ENCODE measurements around the gene PCDHGA3. TPM values are rescaled to one million over a fixed set of nuclear protein-coding genes. Genes with fewer than 3 reads are reported as not detected.
A peak's percentile ranks its signal among the peaks of the same experiment; 100 is the strongest.
"Not testable (repeated sequence)": the region's sequence is repeated elsewhere in the genome, so short reads cannot be mapped to it uniquely, and the experiment has no call there.

PCDHGA3 gene
- total and polyA plus RNA-seq, 9 donors = 1.9 to 8.6 (median 5.4) TPM

DNA sequence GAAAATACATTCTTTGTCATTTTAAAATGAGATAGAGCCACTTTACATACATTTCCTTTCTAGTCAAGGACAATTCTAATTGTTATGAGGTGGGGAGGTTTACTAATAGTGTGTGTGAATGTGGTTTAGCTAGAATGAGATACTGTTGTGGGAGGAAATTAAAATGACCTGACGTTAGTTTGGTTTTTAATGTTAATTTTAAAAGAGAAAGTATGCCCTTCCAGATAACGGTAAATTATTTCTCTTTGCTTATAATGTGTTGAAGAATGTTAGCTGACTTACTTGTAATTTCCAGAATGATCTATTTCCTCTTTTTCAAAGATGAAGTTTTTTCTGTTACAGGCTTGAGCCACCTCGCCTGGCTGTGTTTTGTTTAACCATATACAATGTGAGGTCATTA lies 21.4 kb upstream of the PCDHGA3 start:
- intact Hi-C loops (cut with DNase I) = loop anchor here in 2 of 4 donors (5.0 to 10.0 kb wide), 2 partner anchors 233 to 240 kb away; no protein-coding TSS in a partner anchor
- no peaks in the 10 kb centered on the region for H3K36me3 ChIP-seq
- H3K27ac ChIP-seq = no peak overlapping the region
- no peak for DNase-seq
- no peak for TF ChIP-seq POLR2A (IDR thresholded peaks at IDR 0.05)
- TF ChIP-seq EP300 (IDR thresholded peaks at IDR 0.05) = no peak
- TF ChIP-seq, protein P1, sequence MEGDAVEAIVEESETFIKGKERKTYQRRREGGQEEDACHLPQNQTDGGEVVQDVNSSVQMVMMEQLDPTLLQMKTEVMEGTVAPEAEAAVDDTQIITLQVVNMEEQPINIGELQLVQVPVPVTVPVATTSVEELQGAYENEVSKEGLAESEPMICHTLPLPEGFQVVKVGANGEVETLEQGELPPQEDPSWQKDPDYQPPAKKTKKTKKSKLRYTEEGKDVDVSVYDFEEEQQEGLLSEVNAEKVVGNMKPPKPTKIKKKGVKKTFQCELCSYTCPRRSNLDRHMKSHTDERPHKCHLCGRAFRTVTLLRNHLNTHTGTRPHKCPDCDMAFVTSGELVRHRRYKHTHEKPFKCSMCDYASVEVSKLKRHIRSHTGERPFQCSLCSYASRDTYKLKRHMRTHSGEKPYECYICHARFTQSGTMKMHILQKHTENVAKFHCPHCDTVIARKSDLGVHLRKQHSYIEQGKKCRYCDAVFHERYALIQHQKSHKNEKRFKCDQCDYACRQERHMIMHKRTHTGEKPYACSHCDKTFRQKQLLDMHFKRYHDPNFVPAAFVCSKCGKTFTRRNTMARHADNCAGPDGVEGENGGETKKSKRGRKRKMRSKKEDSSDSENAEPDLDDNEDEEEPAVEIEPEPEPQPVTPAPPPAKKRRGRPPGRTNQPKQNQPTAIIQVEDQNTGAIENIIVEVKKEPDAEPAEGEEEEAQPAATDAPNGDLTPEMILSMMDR (IDR thresholded peaks at IDR 0.05) = no peak
- H3K9me3 ChIP-seq = peaks cover 15 to 27% of the 10 kb centered on the region in 2 donors
- no peak overlapping the region for H3K4me3 ChIP-seq
- 87 to 92% (median 91%) methylated on average over 3 of the region's 3 CpGs for WGBS, 3 donors
- peaks cover 3% of the 10 kb centered on the region for H3K4me1 ChIP-seq (ENCODE audit: insufficient read depth)
- H3K27me3 ChIP-seq = no peaks in the 10 kb centered on the region

DNA sequence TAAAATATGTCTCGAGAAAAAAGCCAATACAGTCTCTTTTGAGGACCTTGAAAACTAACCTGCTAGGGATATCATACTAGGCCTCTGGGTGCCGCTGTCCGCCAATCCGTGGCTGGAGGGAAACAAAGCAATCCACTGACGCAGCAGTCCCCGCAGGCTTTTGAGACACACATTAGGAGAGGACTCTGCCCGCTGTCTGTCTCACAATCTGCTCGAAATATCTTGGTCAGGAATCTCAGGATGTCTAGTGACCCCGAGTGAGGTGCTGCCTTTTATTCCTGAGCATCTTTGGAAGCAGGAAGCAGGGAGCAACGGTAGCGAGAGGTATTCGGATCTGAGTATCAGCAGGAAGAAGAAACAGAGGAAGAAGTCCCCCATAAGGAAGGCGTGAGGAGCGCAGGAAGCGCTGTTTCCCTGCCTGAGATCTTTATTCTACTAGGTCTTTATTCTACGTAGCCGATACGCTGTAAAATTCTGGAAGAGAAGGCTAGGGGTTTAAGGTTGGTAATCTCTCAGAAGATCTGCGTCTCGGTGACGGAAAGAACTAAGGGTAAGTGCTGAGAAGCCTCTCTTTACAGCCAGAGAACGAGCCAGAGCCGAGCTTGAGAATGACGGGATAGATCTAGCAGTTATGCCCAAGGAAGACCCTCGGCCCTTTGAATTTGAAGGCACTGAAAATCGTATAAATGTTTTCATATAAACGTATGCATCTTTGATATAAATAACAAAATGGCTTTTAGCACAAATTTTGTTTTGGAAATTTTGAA lies 17.4 kb upstream of the PCDHGA3 start:
- no peaks in the 10 kb centered on the region for H3K27me3 ChIP-seq
- H3K36me3 ChIP-seq = no peaks in the 10 kb centered on the region
- no peak overlapping the region for H3K27ac ChIP-seq
- H3K9me3 ChIP-seq = peaks cover 0 to 23% of the 10 kb centered on the region in 2 donors
- peak overlapping the region; percentile 27 for H3K4me3 ChIP-seq
- 9 to 15% (median 13%) methylated on average over 27 of the region's 27 CpGs for WGBS, 3 donors
- intact Hi-C loops (cut with DNase I) = loop anchor here in 1 of 4 donors (10.0 kb wide), 1 partner anchor 229 kb away; no protein-coding TSS in a partner anchor
- DNase-seq = peak; percentile 37 to 66 (median 62)
- peaks cover 1% of the 10 kb centered on the region for H3K4me1 ChIP-seq (ENCODE audit: insufficient read depth)
- TF ChIP-seq EP300 (IDR thresholded peaks at IDR 0.05) (no peak), POLR2A (IDR thresholded peaks at IDR 0.05) (peak; percentile 30)
- TF ChIP-seq, protein P1 (IDR thresholded peaks at IDR 0.05) = peak in 1 of 3 donors; percentile 11

DNA sequence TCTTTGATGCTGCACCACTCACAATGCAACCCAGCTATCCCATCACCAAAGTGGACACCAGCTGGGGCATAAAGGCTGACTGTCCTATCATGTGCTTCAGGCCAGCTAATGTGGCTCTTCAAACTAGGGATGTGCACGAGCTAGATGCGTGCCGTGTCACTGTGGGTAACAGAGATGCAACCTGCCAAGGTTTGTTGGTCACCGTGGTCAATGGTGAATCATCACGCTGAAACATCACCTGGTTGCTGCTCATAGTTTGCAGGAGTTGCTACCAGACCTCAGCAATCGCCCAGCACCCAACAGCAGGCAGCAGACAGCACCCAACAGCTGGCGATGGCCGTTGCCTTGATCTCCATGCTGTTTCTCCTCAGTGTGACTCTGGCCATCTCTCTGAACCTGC lies 15.4 kb upstream of the PCDHGA3 start:
- 76 to 86% (median 80%) methylated on average over 8 of the region's 8 CpGs for WGBS, 3 donors
- peaks cover 0 to 39% of the 10 kb centered on the region in 2 donors for H3K9me3 ChIP-seq
- no peaks in the 10 kb centered on the region for H3K4me1 ChIP-seq (ENCODE audit: insufficient read depth)
- TF ChIP-seq, protein P1 (IDR thresholded peaks at IDR 0.05) = no peak
- TF ChIP-seq EP300 (IDR thresholded peaks at IDR 0.05) (no peak), POLR2A (IDR thresholded peaks at IDR 0.05) (no peak)
- intact Hi-C loops (cut with DNase I) = loop anchor here in 1 of 4 donors (10.0 kb wide), 1 partner anchor 227 kb away; no protein-coding TSS in a partner anchor
- no peak overlapping the region for H3K4me3 ChIP-seq
- no peaks in the 10 kb centered on the region for H3K36me3 ChIP-seq
- no peak overlapping the region for H3K27ac ChIP-seq
- no peak for DNase-seq
- H3K27me3 ChIP-seq = no peaks in the 10 kb centered on the region

DNA sequence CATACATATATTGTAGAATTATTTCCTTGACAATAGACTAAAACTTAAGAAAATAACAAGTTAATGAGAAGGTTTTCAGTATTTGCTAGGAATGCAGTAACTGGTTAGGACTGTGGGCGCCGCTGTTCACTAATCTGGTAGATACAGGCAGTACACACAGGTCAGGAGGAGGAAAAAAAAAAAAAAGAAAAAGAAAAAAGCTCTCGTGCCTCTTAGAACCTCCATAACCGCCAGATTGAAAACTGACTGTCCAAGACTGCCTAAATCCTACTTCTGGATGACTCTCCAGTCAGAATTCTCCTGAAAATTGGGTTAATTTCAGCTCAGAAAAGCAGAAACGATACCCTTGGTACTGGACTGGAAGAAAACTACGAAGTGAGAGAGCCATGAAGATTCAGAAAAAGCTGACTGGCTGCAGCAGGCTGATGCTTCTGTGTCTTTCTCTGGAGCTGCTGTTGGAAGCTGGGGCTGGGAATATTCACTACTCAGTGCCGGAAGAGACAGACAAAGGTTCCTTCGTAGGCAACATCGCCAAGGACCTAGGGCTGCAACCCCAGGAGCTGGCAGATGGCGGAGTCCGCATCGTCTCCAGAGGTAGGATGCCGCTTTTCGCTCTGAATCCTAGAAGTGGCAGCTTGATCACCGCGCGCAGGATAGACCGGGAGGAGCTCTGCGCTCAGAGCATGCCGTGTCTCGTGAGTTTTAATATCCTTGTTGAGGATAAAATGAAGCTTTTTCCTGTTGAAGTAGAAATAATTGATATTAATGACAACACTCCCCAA lies 13.1 kb upstream of the PCDHGA3 start, which contains the start of gene PCDHGA1:
Gene PCDHGA1 (plus strand): TSS at position 216 of the 782 bp plus-strand sequence.
- no peak within 1 kb of the TSS for H3K4me3 ChIP-seq
- H3K27ac ChIP-seq = no peak within 1 kb of the TSS
- TF ChIP-seq EP300 (IDR thresholded peaks at IDR 0.05) (no peak), POLR2A (IDR thresholded peaks at IDR 0.05) (no peak)
- TF ChIP-seq, protein P1 (IDR thresholded peaks at IDR 0.05) = no peak
- no peaks in the 10 kb centered on the region for H3K36me3 ChIP-seq
- peaks cover 0 to 48% of the 10 kb centered on the region in 2 donors for H3K9me3 ChIP-seq
- WGBS, 3 donors = 17 to 26% (median 23%) methylated on average over 21 of the region's 21 CpGs
- H3K27me3 ChIP-seq = no peaks in the 10 kb centered on the region
- no peak for DNase-seq
- intact Hi-C loops (cut with DNase I) = no loop called here
- H3K4me1 ChIP-seq (ENCODE audit: insufficient read depth) = no peaks in the 10 kb centered on the region

DNA sequence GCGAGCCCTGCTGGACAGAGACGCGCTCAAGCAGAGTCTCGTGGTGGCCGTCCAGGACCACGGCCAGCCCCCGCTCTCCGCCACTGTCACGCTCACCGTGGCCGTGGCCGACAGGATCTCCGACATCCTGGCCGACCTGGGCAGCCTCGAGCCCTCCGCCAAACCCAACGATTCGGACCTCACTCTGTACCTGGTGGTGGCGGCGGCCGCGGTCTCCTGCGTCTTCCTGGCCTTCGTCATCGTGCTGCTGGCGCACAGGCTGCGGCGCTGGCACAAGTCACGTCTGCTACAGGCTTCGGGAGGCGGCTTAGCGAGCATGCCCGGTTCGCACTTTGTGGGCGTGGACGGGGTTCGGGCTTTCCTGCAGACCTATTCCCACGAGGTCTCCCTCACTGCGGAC lies 11.1 kb upstream of the PCDHGA3 start:
- 30 to 55% (median 42%) methylated on average over 34 to 39 of the region's 39 CpGs for WGBS, 3 donors
- intact Hi-C loops (cut with DNase I); H3K4me3 ChIP-seq; H3K27me3 ChIP-seq; H3K36me3 ChIP-seq; H3K4me1 ChIP-seq (ENCODE audit: insufficient read depth); DNase-seq; H3K27ac ChIP-seq: not testable (repeated sequence)
- H3K9me3 ChIP-seq = peaks cover 3 to 44% of the 10 kb centered on the region in 2 donors
